HCT116 (cell line): ENCODE results near the gene ERGIC3. TPM values are rescaled to one million over a fixed set of nuclear protein-coding genes. Genes with fewer than 3 reads are reported as not detected.

Experiments used
- ATAC-seq: fragments of 200-7000 bp; cut with Tn5 transposase; 2 replicates; pipeline ENCODE4 v1.9.1; 2020; ENCODE audit warnings: mild to moderate bottlenecking, moderate library complexity
- BruUV-seq: library from RNA; stranded (reverse); fragments of 400-500 nt; replicated peaks from 2 replicates; lab custom pipeline; 2021; lab: Mats Ljungman, UMichigan
- CTCF ChIA-PET: fragments of 300-600 bp; sonication (Branson Sonifier 250); formaldehyde crosslinking; loops from one replicate; lab custom pipeline; 2021; ENCODE audit warnings: antibody characterized with exemption; lab: Charles Lee
- POLR2A ChIA-PET: fragments of 300-600, 350-600 bp; sonication (Branson Sonifier 250); formaldehyde crosslinking; loops from one replicate; lab custom pipeline; 2021; ENCODE audit warnings: antibody characterized with exemption; lab: Charles Lee
- RAD21 ChIA-PET, 2 experiments: fragments of 300-600 bp; sonication (Branson Sonifier 250); formaldehyde crosslinking; loops; one replicate each; lab custom pipeline; 2023; ENCODE audit warnings: low total read pairs in 2 of 2; ENCODE audit not compliant: uncharacterized antibody in 2 of 2, unreplicated experiment in 2 of 2, low non-redundant PET in 1 of 2; lab: Charles Lee
- DNase-seq: peaks from one replicate; pipeline ENCODE4 v3.0.0-alpha.2; 2010; ENCODE audit warnings: low read depth, low spot score
- H2AFZ ChIP-seq: fragments of 200-600 bp; shearing (Covaris generic), sonication (generic); 2 replicates; pipeline ENCODE4 v1.6.1; 2017; ENCODE audit warnings: low read depth, mixed run types, mixed read lengths, antibody characterized with exemption, low read length; ENCODE audit not compliant: poor library complexity, severe bottlenecking
- H3K27ac ChIP-seq: 2 replicates; pipeline ENCODE4 v1.5.1; 2012; ENCODE audit warnings: low read depth, low read length
- H3K27me3 ChIP-seq: fragments of 200-600 bp; sonication (generic); 2 replicates; pipeline ENCODE4 v1.6.1; 2016; ENCODE audit warnings: mixed run types, low read length, mixed read lengths; ENCODE audit not compliant: insufficient read depth
- H3K36me3 ChIP-seq, 2 experiments: fragments of 200-500 bp in 1 of 2; fragments of 200-600 bp in 1 of 2; sonication (Bioruptor generic) in 1 of 2; sonication (generic) in 1 of 2; 2 replicates each; pipeline versions ENCODE4 v1.5.1 to v1.6.1; 2014 to 2016; ENCODE audit warnings: low read length in 2 of 2, inconsistent platforms in 1 of 2, mixed read lengths in 1 of 2, mixed run types in 1 of 2; ENCODE audit not compliant: insufficient read depth in 2 of 2, control insufficient read depth in 1 of 2
- H3K4me1 ChIP-seq, 2 experiments: fragments of 200-600 bp in 1 of 2; sonication (generic) in 1 of 2; 2 replicates each; pipeline versions ENCODE4 v1.5.1 to v1.6.1; 2012 to 2017; ENCODE audit warnings: low read length in 2 of 2, inconsistent platforms in 1 of 2, mild to moderate bottlenecking in 1 of 2, mixed read lengths in 1 of 2, mixed run types in 1 of 2, moderate library complexity in 1 of 2; ENCODE audit not compliant: insufficient read depth in 2 of 2, control insufficient read depth in 1 of 2
- H3K4me2 ChIP-seq: fragments of 200-600 bp; sonication (generic); 2 replicates; pipeline ENCODE4 v1.6.1; 2017; ENCODE audit warnings: mixed run types, low read length, mixed read lengths
- H3K4me3 ChIP-seq, 2 experiments: fragments of 200-600 bp in 1 of 2; sonication (generic) in 1 of 2; replicated peaks in 1 of 2; 2 replicates each; pipeline ENCODE4 v1.5.1; 2011 to 2016; ENCODE audit warnings: low read length in 2 of 2, control low read depth in 1 of 2, low read depth in 1 of 2, mild to moderate bottlenecking in 1 of 2, mixed read lengths in 1 of 2, mixed run types in 1 of 2
- H3K79me2 ChIP-seq: fragments of 200-600 bp; sonication (generic); 2 replicates; pipeline ENCODE4 v1.6.1; 2017; ENCODE audit warnings: mild to moderate bottlenecking, mixed run types, low read length, moderate library complexity, mixed read lengths; ENCODE audit not compliant: insufficient read depth
- H3K9ac ChIP-seq: fragments of 200-600 bp; sonication (generic); 2 replicates; pipeline ENCODE4 v1.6.1; 2016; ENCODE audit warnings: low read length, mixed read lengths
- H3K9me2 ChIP-seq: fragments of 200-600 bp; sonication (generic), shearing (Covaris generic); 2 replicates; pipeline ENCODE4 v1.6.1; 2017; ENCODE audit warnings: mixed run types, mild to moderate bottlenecking, moderate library complexity; ENCODE audit not compliant: insufficient read depth
- H3K9me3 ChIP-seq, 2 experiments: fragments of 200-500 bp in 1 of 2; fragments of 200-600 bp in 1 of 2; sonication (Bioruptor generic) in 1 of 2; sonication (generic) in 1 of 2; 2 replicates each; pipeline ENCODE4 v1.6.1; 2014 to 2017; ENCODE audit warnings: low read length in 2 of 2, mixed read lengths in 2 of 2, inconsistent platforms in 1 of 2, low read depth in 1 of 2, mild to moderate bottlenecking in 1 of 2, mixed run types in 1 of 2, moderate library complexity in 1 of 2; ENCODE audit not compliant: control insufficient read depth in 1 of 2, insufficient read depth in 1 of 2
- H4K20me1 ChIP-seq: fragments of 200-600 bp; sonication (generic), shearing (Covaris generic); 2 replicates; pipeline ENCODE4 v1.6.1; 2017; ENCODE audit warnings: mixed run types, mild to moderate bottlenecking, moderate library complexity; ENCODE audit not compliant: insufficient read depth
- CBX3 ChIP-seq: IDR thresholded peaks from 2 replicates; pipeline ENCODE4 v1.6.1; 2012; ENCODE audit warnings: low read depth
- CTCF ChIP-seq, 3 experiments: fragments of 200-600 bp in 1 of 3; sonication (generic) in 1 of 3; IDR thresholded peaks in 2 of 3; conservative IDR thresholded peaks in 1 of 3; 2 replicates each; pipeline ENCODE4 v1.5.1; 2012 to 2017; ENCODE audit warnings: low read depth in 2 of 3, low read length in 2 of 3, antibody characterized with exemption in 1 of 3, borderline replicate concordance in 1 of 3, control low read depth in 1 of 3, mild to moderate bottlenecking in 1 of 3, mixed read lengths in 1 of 3, mixed run types in 1 of 3, moderate library complexity in 1 of 3; ENCODE audit not compliant: insufficient read depth in 1 of 3
- EGR1 ChIP-seq: IDR thresholded peaks from 2 replicates; pipeline ENCODE4 v1.6.1; 2012; ENCODE audit warnings: low read depth
- EZH2 ChIP-seq: fragments of 200-600 bp; sonication (generic); IDR thresholded peaks from 2 replicates; pipeline ENCODE4 v1.6.1; 2017; ENCODE audit warnings: antibody characterized with exemption, mixed run types
- FOSL1 ChIP-seq: IDR thresholded peaks from 2 replicates; pipeline ENCODE4 v1.6.1; 2012; ENCODE audit warnings: low read depth
- POLR2A ChIP-seq: IDR thresholded peaks from 2 replicates; pipeline ENCODE4 v1.7.0; 2011; ENCODE audit warnings: borderline replicate concordance; ENCODE audit not compliant: insufficient read depth, insufficient read length; ENCODE audit errors: extremely low read depth
- POLR2AphosphoS5 ChIP-seq: IDR thresholded peaks from 2 replicates; pipeline ENCODE4 v1.6.1; 2011; ENCODE audit warnings: mild to moderate bottlenecking, low read depth, low read length, moderate library complexity
- REST ChIP-seq: IDR thresholded peaks from 2 replicates; pipeline ENCODE4 v1.6.1; 2012; ENCODE audit warnings: low read depth
- intact Hi-C: fragments of 100-400 bp; cut with micrococcal nuclease; formaldehyde crosslinking; loops from 2 replicates; pipeline ENCODE4 v1.10.0; 2022
- total RNA-seq: library from RNA; stranded (reverse); gene quantifications from one replicate; pipeline ENCODE4 v1.2.1, GENCODE V29; 2021; ENCODE audit not compliant: unreplicated experiment

ERGIC3 gene
- total RNA-seq, 1 experiment from 2014 or later = 229 TPM

- CTCF ChIA-PET = no interaction called here
- Histone ChIP-seq H2AFZ (no peak overlapping the region), H3K9ac (no peak overlapping the region), H3K27ac (no peak overlapping the region), H4K20me1 (no peaks in the 10 kb centered on the region), H3K36me3 (peaks cover 19 to 31% of the 10 kb centered on the region in 2 experiments; a peak in 3 of 4 replicates), H3K9me2 (no peaks in the 10 kb centered on the region), H3K4me3 (no peak overlapping the region), H3K4me1 (no peaks in the 10 kb centered on the region; a peak in 1 of 4 replicates), H3K4me2 (no peak overlapping the region), H3K9me3 (no peaks in the 10 kb centered on the region), H3K79me2 (no peaks in the 10 kb centered on the region), H3K27me3 (no peaks in the 10 kb centered on the region)
- BruUV-seq = TSS peak; percentile 40
- DNase-seq = no peak
- intact Hi-C loops = no loop called here
- no peak for ATAC-seq
- TF ChIP-seq REST (no peak), POLR2AphosphoS5 (0 out of 2 replicates have a peak, but pooled peaks have one; percentile 5), EZH2 (no peak), EGR1 (no peak), CBX3 (no peak), POLR2A (no peak), FOSL1 (no peak), CTCF (IDR thresholded peaks at IDR 0.05 in 2 of 3, conservative IDR thresholded peaks at IDR 0.05 in 1 of 3; ENCODE audit: borderline replicate concordance in 1 of 3, insufficient read depth in 1 of 3, low read depth in 2 of 3, low read length in 2 of 3) (no peak)
- POLR2A ChIA-PET = no interaction called here
- RAD21 ChIA-PET = no interaction called here
Measured at GRCh38 chr20:35559042-35559693, 17.3 kb downstream of the ERGIC3 start.
